Subcutaneous abdominal adipose tissue (tissue), 5 donors: Measurements from ENCODE around the gene TMEM183A.
"Not testable (repeated sequence)": the region's sequence is repeated elsewhere in the genome, so short reads cannot be mapped to it uniquely, and the experiment has no call there.

Experiments used
- H3K27ac ChIP-seq: one replicate; pipeline ENCODE4 v1.7.0; 2013; ENCODE audit warnings: low read depth, mild to moderate bottlenecking, inconsistent platforms, low read length, moderate library complexity
- H3K27me3 ChIP-seq, 5 donors: one replicate each; pipeline ENCODE4 v1.7.0; 2013; ENCODE audit warnings: low read length in 5 of 5, inconsistent platforms in 1 of 5; ENCODE audit not compliant: control insufficient read depth in 5 of 5, insufficient read depth in 4 of 5
- H3K36me3 ChIP-seq, 5 donors: one replicate each; pipeline ENCODE4 v1.7.0; 2013; ENCODE audit warnings: low read length in 5 of 5; ENCODE audit not compliant: control insufficient read depth in 5 of 5, insufficient read depth in 5 of 5
- H3K4me1 ChIP-seq, 5 donors: one replicate each; pipeline ENCODE4 v1.7.0; 2013; ENCODE audit warnings: low read length in 5 of 5, mild to moderate bottlenecking in 3 of 5, moderate library complexity in 1 of 5; ENCODE audit not compliant: control insufficient read depth in 5 of 5, insufficient read depth in 5 of 5
- H3K4me3 ChIP-seq, 5 donors: one replicate each; pipeline ENCODE4 v1.7.0; 2013; ENCODE audit warnings: low read length in 5 of 5, low read depth in 1 of 5
- H3K9ac ChIP-seq, 5 donors: one replicate each; pipeline ENCODE4 v1.7.0; 2013; ENCODE audit warnings: low read length in 5 of 5, mild to moderate bottlenecking in 4 of 5, moderate library complexity in 3 of 5
- H3K9me3 ChIP-seq, 5 donors: one replicate each; pipeline ENCODE4 v1.7.0; 2013; ENCODE audit warnings: low read length in 5 of 5; ENCODE audit not compliant: control insufficient read depth in 5 of 5
- donor health status: healthy.
- donor health status: healthy.
- donor health status: healthy.
- donor health status: healthy.
- donor health status: healthy.

Gene TMEM183A

GRCh38 chr1:202967684-202968281 is 39.4 kb upstream of the TMEM183A start:
- no peak overlapping the region for H3K27ac ChIP-seq
- peaks cover 11 to 34% (median 26%) of the 10 kb centered on the region in 5 donors for H3K4me1 ChIP-seq
- no peaks in the 10 kb centered on the region for H3K27me3 ChIP-seq
- peaks cover 9 to 23% (median 21%) of the 10 kb centered on the region in 5 donors for H3K36me3 ChIP-seq
- H3K9me3 ChIP-seq: no peaks in the 10 kb centered on the region
- peak overlapping the region; percentile 65 to 83 (median 78) for H3K4me3 ChIP-seq
- peak overlapping the region; percentile 53 to 86 (median 75) for H3K9ac ChIP-seq

DNA sequence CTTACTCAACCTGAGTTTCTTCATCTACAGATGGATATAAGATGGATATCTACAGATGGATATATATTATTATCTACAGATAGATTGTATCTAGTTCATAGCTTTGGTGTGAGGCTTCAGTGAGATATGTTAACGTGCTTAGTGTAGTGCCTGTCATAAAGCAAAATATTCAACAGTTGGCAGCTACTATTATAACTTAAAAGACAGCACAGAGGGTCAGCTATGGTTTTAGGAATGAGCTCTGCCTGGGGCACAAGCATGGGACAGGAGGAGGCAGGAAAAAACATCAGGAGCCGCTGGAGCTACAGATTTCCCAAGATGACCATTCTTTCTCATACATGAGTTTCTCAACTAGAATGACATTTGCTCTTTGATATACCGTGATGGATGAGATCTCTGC is 38.8 kb upstream of the TMEM183A start:
- Histone ChIP-seq H3K4me1 (peaks cover 11 to 34% (median 26%) of the 10 kb centered on the region in 5 donors), H3K9me3 (no peaks in the 10 kb centered on the region), H3K27ac (no peak overlapping the region), H3K27me3 (no peaks in the 10 kb centered on the region), H3K4me3 (peak overlapping the region in 4 of 5 donors; percentile 36 to 83 (median 74)), H3K36me3 (peaks cover 4 to 18% (median 15%) of the 10 kb centered on the region in 5 donors), H3K9ac (peak overlapping the region in 1 of 5 donors; percentile 86)

GRCh38 chr1:202968895-202969295 is 38.3 kb upstream of the TMEM183A start:
- H3K4me3 ChIP-seq: peak overlapping the region in 1 of 5 donors; percentile 36
- H3K4me1 ChIP-seq: peaks cover 11 to 34% (median 26%) of the 10 kb centered on the region in 5 donors
- H3K27ac ChIP-seq: no peak overlapping the region
- H3K27me3 ChIP-seq: no peaks in the 10 kb centered on the region
- H3K9ac ChIP-seq: peak overlapping the region in 1 of 5 donors; percentile 4
- no peaks in the 10 kb centered on the region for H3K9me3 ChIP-seq
- H3K36me3 ChIP-seq: peaks cover 3 to 12% (median 12%) of the 10 kb centered on the region in 5 donors

GRCh38 chr1:202972046-202972445 is 35.1 kb upstream of the TMEM183A start:
- H3K27ac ChIP-seq: no peak overlapping the region
- H3K4me1 ChIP-seq: peaks cover 7 to 19% (median 11%) of the 10 kb centered on the region in 5 donors
- peak overlapping the region in 1 of 5 donors; percentile 39 for H3K9ac ChIP-seq
- no peaks in the 10 kb centered on the region for H3K36me3 ChIP-seq
- H3K9me3 ChIP-seq: no peaks in the 10 kb centered on the region
- peaks cover 0 to 3% (median 0%) of the 10 kb centered on the region in 5 donors for H3K27me3 ChIP-seq
- H3K4me3 ChIP-seq: no peak overlapping the region

DNA sequence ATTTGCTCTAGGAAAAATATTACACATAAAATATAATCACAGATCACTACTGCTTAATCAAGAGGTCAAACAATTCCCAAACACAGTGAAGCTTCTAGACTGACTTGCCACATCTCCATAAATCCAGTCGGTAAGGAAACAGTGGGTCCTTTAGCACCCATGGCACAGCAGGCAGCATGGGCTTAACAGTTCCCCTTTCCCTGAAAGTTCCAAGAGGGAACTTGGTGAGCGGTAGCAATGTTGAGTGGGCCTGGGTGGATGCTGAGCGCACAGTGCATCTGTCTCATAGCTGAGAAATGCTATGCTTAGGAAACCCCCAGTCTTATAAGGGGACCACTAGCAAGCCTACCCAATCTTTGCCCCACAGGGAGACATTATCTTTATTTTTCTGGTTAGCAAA is 32.3 kb upstream of the TMEM183A start:
- Histone ChIP-seq H3K4me3 (no peak overlapping the region), H3K27ac (no peak overlapping the region), H3K9me3 (no peaks in the 10 kb centered on the region), H3K9ac (no peak overlapping the region), H3K4me1 (no peaks in the 10 kb centered on the region), H3K27me3 (peaks cover 0 to 3% (median 0%) of the 10 kb centered on the region in 5 donors), H3K36me3 (no peaks in the 10 kb centered on the region)

DNA sequence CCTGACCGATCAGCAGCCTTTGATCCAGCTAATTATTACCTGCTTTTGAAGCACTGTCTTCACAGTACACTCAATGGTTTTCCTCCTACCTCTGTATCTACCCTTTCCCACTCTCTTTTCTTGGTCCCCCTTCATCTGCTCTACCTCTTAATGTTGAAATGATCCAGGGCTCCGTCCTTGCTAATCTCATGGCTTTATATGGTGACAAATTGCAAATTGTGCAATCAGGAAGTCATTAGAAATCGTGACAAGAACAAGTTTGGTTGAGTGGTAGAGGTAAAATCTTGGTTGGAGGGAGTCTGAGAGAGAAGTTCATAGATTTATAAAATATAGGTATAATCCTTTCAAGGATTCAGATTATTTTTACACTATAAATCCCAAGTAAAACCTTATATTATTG is 30.5 kb upstream of the TMEM183A start:
- Histone ChIP-seq H3K27ac (no peak overlapping the region), H3K9me3 (no peaks in the 10 kb centered on the region), H3K36me3 (no peaks in the 10 kb centered on the region), H3K4me1 (no peaks in the 10 kb centered on the region), H3K4me3 (no peak overlapping the region), H3K27me3 (peaks cover 0 to 3% (median 0%) of the 10 kb centered on the region in 5 donors), H3K9ac (no peak overlapping the region)

GRCh38 chr1:202979459-202979858 is 27.7 kb upstream of the TMEM183A start:
- H3K4me1 ChIP-seq: no peaks in the 10 kb centered on the region
- no peak overlapping the region for H3K9ac ChIP-seq
- no peaks in the 10 kb centered on the region for H3K9me3 ChIP-seq
- H3K27me3 ChIP-seq: peaks cover 0 to 3% (median 0%) of the 10 kb centered on the region in 5 donors
- no peak overlapping the region for H3K4me3 ChIP-seq
- no peaks in the 10 kb centered on the region for H3K36me3 ChIP-seq
- H3K27ac ChIP-seq: no peak overlapping the region

- no peak overlapping the region for H3K4me3 ChIP-seq
- H3K9me3 ChIP-seq: no peaks in the 10 kb centered on the region
- no peaks in the 10 kb centered on the region for H3K36me3 ChIP-seq
- no peaks in the 10 kb centered on the region for H3K27me3 ChIP-seq
- no peaks in the 10 kb centered on the region for H3K4me1 ChIP-seq
- no peak overlapping the region for H3K27ac ChIP-seq
- no peak overlapping the region for H3K9ac ChIP-seq
Observed at GRCh38 chr1:202981939-202982338, 25.2 kb upstream of the TMEM183A start.

- no peaks in the 10 kb centered on the region for H3K36me3 ChIP-seq
- H3K27ac ChIP-seq: no peak overlapping the region
- no peak overlapping the region for H3K4me3 ChIP-seq
- no peak overlapping the region for H3K9ac ChIP-seq
- peaks cover 0 to 4% (median 0%) of the 10 kb centered on the region in 5 donors for H3K27me3 ChIP-seq
- H3K4me1 ChIP-seq: no peaks in the 10 kb centered on the region
- H3K9me3 ChIP-seq: no peaks in the 10 kb centered on the region
Observed at GRCh38 chr1:202982715-202983430, 24.3 kb upstream of the TMEM183A start.

DNA sequence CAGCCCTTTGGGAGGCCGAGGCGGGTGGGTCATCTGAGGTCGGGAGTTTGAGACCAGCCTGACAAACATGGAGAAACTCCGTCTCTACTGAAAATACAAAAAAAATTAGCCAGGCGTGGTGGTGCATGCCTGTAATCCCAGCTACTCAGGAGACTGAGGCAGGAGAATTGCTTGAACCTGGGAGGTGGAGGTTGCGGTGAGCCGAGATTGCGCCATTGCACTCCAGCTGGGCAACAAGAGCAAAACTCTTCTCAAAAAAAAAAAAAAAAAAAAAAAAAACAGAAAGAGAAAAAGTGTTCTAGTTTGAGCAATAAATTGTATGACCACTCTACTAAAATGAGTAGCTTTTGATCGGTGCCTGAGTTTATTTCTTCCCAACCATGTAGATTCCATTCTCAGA is 21.1 kb upstream of the TMEM183A start:
- H3K9ac ChIP-seq, H3K36me3 ChIP-seq, H3K27ac ChIP-seq, H3K4me3 ChIP-seq, H3K4me1 ChIP-seq, H3K9me3 ChIP-seq: not testable (repeated sequence)
- H3K27me3 ChIP-seq: peaks cover 0 to 14% (median 8%) of the 10 kb centered on the region in 5 donors
